Measurements from ENCODE around the gene AMPD3. TPM values are rescaled to one million over a fixed set of nuclear protein-coding genes. Genes with fewer than 3 reads are reported as not detected.

Gene AMPD3
- total RNA-seq, 1 experiment from 2014 or later = 17.4 TPM

- Histone ChIP-seq H3K4me1 (replicated peaks; ENCODE audit: insufficient read depth) (no peaks in the 10 kb centered on the region), H4K20me1 (ENCODE audit: insufficient read depth) (no peaks in the 10 kb centered on the region), H3K36me3 (ENCODE audit: low read depth) (no peaks in the 10 kb centered on the region), H3K4me2 (no peak overlapping the region), H3K27ac (no peak overlapping the region), H2AFZ (no peak overlapping the region), H3K9me2 (ENCODE audit: insufficient read depth) (no peaks in the 10 kb centered on the region), H3K9me3 (ENCODE audit: insufficient read depth, low read depth) (no peaks in the 10 kb centered on the region), H3K4me3 (no peak overlapping the region), H3K27me3 (ENCODE audit: insufficient read depth, low read depth) (no peaks in the 10 kb centered on the region), H3K79me2 (ENCODE audit: low read depth) (no peaks in the 10 kb centered on the region), H3F3A (ENCODE audit: insufficient read depth, low read depth) (no peaks in the 10 kb centered on the region)
- ChIA-PET POLR2A (ENCODE audit: unreplicated experiment) (no interaction called here), CTCF (no interaction called here)
- DNase-seq = no peak
- intact Hi-C loops (cut with micrococcal nuclease; ENCODE audit: unreplicated experiment) = no loop called here
- TF ChIP-seq, protein P1, sequence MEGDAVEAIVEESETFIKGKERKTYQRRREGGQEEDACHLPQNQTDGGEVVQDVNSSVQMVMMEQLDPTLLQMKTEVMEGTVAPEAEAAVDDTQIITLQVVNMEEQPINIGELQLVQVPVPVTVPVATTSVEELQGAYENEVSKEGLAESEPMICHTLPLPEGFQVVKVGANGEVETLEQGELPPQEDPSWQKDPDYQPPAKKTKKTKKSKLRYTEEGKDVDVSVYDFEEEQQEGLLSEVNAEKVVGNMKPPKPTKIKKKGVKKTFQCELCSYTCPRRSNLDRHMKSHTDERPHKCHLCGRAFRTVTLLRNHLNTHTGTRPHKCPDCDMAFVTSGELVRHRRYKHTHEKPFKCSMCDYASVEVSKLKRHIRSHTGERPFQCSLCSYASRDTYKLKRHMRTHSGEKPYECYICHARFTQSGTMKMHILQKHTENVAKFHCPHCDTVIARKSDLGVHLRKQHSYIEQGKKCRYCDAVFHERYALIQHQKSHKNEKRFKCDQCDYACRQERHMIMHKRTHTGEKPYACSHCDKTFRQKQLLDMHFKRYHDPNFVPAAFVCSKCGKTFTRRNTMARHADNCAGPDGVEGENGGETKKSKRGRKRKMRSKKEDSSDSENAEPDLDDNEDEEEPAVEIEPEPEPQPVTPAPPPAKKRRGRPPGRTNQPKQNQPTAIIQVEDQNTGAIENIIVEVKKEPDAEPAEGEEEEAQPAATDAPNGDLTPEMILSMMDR (conservative IDR thresholded peaks at IDR 0.05) = no peak
- no TSS peak for BruUV-seq (replicated peaks)
These were observed 40.9 kb upstream of the AMPD3 start for GRCh38 chr11:10414181-10414580.

GRCh38 chr11:10414659-10415058 is 40.4 kb upstream of the AMPD3 start:
- no peak for DNase-seq
- Histone ChIP-seq H2AFZ (no peak overlapping the region), H3K27ac (no peak overlapping the region), H3K27me3 (ENCODE audit: insufficient read depth, low read depth) (no peaks in the 10 kb centered on the region), H3K9me3 (ENCODE audit: insufficient read depth, low read depth) (no peaks in the 10 kb centered on the region), H3F3A (ENCODE audit: insufficient read depth, low read depth) (no peaks in the 10 kb centered on the region), H3K9me2 (ENCODE audit: insufficient read depth) (no peaks in the 10 kb centered on the region), H3K4me3 (no peak overlapping the region), H3K4me2 (no peak overlapping the region), H3K4me1 (replicated peaks; ENCODE audit: insufficient read depth) (no peaks in the 10 kb centered on the region), H3K36me3 (ENCODE audit: low read depth) (no peaks in the 10 kb centered on the region), H3K79me2 (ENCODE audit: low read depth) (no peaks in the 10 kb centered on the region), H4K20me1 (ENCODE audit: insufficient read depth) (no peaks in the 10 kb centered on the region)
- no TSS peak for BruUV-seq (replicated peaks)
- ChIA-PET CTCF (no interaction called here), POLR2A (ENCODE audit: unreplicated experiment) (no interaction called here)
- TF ChIP-seq, protein P1 (conservative IDR thresholded peaks at IDR 0.05) = no peak
- TF ChIP-seq EZH2 (IDR thresholded peaks at IDR 0.05; ENCODE audit: low read depth) = no peak
- intact Hi-C loops (cut with micrococcal nuclease; ENCODE audit: unreplicated experiment) = no loop called here

DNA sequence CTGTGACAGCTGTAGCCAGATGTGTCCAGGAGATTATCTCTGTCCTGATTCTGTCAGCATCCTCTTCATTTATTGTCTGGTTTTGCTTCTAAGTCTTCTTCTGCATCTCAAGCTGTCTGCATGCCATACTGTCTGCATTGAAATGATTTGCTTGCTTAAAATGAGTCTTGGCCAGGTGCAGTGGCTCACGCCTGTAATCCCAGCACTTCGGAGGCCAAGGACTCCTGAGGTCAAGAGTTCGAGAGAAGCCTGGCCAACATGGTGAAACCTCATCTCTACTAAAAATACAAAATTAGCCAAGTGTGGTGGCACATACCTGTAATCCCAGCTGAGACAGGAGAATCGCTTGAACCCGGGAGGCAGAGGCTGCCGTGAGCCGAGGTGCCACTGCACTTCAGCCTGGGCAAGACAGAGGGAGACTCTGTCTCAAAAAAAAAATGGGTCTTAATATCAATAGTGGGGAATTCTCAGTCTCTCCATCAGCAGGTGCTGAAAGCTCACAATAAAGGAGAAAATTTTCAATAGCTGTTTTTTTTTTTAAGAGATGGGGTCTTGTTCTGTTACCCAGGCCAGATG is 39.2 kb upstream of the AMPD3 start:
- Histone ChIP-seq H3K36me3 (ENCODE audit: low read depth) (no peaks in the 10 kb centered on the region), H3K9me2 (ENCODE audit: insufficient read depth) (no peaks in the 10 kb centered on the region), H4K20me1 (ENCODE audit: insufficient read depth) (no peaks in the 10 kb centered on the region), H3K79me2 (ENCODE audit: low read depth) (no peaks in the 10 kb centered on the region), H3K4me3 (no peak overlapping the region), H3K27ac (no peak overlapping the region), H3K27me3 (ENCODE audit: insufficient read depth, low read depth) (no peaks in the 10 kb centered on the region), H2AFZ (no peak overlapping the region), H3K9me3 (ENCODE audit: insufficient read depth, low read depth) (no peaks in the 10 kb centered on the region), H3F3A (ENCODE audit: insufficient read depth, low read depth) (no peaks in the 10 kb centered on the region), H3K4me1 (replicated peaks; ENCODE audit: insufficient read depth) (no peaks in the 10 kb centered on the region), H3K4me2 (no peak overlapping the region)
- DNase-seq = no peak
- BruUV-seq (replicated peaks) = no TSS peak
- TF ChIP-seq, protein P1 (conservative IDR thresholded peaks at IDR 0.05) = no peak
- TF ChIP-seq EZH2 (IDR thresholded peaks at IDR 0.05; ENCODE audit: low read depth) = no peak
- intact Hi-C loops (cut with micrococcal nuclease; ENCODE audit: unreplicated experiment) = no loop called here
- ChIA-PET POLR2A (ENCODE audit: unreplicated experiment) (no interaction called here), CTCF (interaction anchor here (0.7 kb wide), 1 partner anchor 48 kb away, joined by 3 read pairs; no protein-coding TSS in a partner anchor)
